CD4-positive, alpha-beta T cell treated with Interleukin-17A for 1 hour (primary cell): Measurements from ENCODE around the gene SYN1.

Experiments used
- DNase-seq: peaks from one replicate; pipeline ENCODE4 v3.0.0-alpha.2; 2020

The SYN1 gene

GRCh38 chrX:47571215-47571614 is 48.4 kb downstream of the SYN1 start:
- no peak for DNase-seq

- DNase-seq = no peak
Measured at GRCh38 chrX:47570794-47571193, 48.9 kb downstream of the SYN1 start.

- DNase-seq = peak; percentile 54
Measured at GRCh38 chrX:47568656-47569295, 50.9 kb downstream of the SYN1 start.

- DNase-seq = no peak
Measured at GRCh38 chrX:47566841-47567240, 52.8 kb downstream of the SYN1 start.

DNA sequence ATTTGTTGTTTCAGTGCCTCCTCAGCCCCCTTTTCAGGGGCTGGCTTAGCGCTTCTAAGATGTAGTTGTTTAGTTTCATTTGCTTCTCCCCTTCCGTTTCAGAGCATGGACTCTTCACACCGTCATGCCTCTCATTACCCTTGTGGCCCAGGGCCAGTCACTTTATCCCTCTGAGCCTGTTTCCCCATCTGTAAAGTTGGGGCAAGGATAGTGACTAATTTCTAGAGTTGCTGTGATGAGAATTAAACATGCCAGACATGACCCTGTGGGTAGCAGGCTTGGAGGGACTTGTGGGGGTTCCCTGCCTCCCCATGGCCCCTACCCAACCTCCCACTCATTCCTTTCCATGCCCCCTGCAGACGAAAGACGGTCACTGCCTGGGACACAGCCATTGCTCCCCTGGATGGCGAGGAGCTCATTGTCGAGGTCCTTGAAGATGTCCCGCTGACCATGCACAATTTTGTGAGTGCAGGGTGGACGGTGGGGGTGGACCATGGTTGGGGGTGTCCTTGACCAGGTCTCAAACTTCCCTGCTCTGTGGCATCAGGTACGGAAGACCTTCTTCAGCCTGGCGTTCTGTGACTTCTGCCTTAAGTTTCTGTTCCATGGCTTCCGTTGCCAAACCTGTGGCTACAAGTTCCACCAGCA is 55.1 kb downstream of the SYN1 start:
- no peak for DNase-seq

DNA sequence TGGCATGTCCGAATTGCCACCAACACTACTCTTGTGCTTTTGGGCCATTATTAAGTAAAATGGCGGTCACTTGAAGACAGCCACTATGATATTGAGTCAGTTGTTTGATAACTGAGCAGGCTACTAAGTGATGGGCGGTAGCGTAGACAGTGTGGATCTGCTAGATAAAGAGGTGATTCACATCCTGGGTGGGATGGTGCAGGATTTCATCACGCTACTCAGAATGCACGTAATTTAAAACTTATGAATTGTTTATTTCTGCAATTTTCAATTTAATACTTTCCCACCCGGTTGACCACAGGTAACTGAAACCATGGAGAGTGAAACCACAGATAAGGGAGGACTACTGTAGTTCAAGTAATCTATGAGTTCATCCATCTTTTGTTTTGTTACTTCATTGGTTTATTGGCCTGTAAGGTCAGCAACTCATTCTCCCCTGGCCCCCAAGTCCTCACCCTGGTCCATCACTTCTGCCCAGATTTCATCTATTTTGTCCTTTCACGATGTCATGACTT is 55.8 kb downstream of the SYN1 start:
- no peak for DNase-seq

DNA sequence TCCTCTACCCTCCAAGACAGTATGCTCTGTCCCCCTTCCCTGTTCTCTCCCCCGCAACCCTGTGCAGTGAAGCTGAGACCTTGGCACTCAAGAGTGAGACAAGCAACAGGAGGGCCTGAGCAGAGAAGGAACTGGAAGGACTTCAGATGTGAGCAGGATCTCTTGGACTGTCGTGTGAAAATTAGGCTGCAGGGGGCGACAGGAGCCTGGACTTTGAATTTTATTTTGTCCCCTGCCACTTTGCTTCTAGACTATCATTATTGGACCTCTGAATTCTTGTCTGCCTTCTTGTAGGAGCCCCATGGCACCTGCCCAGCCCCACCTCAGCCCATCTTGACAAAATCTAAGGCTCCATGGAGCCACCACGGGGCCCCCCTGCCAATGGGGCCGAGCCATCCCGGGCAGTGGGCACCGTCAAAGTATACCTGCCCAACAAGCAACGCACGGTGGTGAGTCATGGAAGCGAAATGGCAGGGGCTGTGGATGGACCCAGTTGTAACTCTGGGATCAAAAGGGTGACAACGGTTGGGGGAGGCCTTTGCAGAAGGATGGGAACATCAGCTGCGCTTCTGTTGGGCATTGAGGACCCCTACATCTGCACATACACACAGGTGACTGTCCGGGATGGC is 56.9 kb downstream of the SYN1 start:
- peak; percentile 42 for DNase-seq

DNA sequence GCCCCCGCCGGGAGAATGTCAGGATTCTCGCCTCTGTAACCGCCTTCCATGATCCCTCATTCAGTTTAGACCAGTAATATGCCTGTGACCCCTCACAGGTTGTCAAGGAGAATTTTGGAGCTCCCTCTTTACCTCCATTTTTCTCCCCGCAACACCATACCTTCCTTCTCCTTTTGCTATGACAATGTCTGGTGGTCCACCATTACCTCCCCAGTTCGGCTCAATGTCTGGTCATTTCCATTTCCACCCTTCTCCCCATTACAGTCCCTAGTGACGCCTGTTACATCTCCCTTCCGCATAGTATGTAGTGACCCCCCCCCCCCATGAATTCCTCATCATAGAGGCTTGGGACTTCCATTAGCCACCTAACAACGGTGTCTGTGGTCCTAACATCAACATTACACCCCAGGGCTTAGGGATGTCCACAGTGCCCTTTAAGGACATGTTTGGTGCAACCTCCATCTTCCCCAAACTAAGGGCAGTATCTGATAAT is 58.0 kb downstream of the SYN1 start:
- DNase-seq = no peak

DNA sequence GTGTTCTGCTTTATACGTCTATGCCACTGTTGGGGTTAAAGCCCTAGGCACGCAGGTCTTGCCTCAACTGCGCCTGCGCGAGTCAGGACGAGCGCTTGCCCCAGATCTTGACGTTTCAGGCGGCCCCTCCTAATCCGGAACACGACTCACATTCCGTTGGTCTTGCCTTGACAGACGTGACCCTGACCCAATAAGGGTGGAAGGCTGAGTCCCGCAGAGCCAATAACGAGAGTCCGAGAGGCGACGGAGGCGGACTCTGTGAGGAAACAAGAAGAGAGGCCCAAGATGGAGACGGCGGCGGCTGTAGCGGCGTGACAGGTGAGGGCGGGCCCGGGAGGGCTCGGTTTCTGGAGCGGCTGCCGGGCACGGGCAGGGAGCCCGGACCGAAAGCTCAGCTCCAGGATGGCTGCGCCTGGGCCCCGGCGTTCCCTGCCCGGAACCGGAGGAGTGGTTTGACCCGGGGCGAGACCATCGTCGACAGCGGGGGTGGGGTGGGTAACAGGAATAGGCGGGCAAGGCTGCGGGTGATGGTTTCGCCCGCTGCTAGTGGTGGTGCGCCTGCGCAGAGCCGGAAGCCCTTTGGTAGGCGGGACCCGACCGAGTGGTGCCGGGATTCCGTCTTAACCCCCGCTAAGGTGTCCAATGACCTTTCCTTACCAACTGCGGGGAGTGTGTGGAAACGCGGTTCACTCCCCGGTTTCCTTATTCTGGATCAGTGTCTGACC is 58.6 kb downstream of the SYN1 start, which contains the start of gene ARAF:
Gene ARAF, plus strand, starts transcription at position 272 of the 725 bp plus-strand sequence. CDS start 1,763 bp downstream, outside the sequence.
- peak; percentile 99 for DNase-seq

GRCh38 chrX:47560179-47560933 is 59.3 kb downstream of the SYN1 start:
- no peak for DNase-seq

DNA sequence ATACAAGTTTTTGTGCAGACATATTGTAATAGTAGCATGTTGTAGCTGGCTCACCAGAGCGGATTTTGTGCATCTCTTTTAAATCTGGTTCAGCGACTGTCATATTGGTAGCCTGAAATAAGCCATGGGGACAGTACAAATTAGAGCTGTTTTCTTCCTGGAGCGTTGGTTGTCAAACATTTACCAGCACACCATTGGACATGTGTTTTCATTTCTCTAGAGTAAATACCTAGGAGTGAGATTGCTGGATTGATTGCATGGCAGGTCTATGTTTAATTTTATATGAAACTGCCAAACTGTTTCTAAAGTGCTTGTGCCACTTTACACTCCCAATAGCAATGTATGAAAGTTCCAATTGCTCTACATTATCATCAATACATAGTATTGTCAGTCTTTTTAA is 61.2 kb downstream of the SYN1 start:
- DNase-seq = no peak

DNA sequence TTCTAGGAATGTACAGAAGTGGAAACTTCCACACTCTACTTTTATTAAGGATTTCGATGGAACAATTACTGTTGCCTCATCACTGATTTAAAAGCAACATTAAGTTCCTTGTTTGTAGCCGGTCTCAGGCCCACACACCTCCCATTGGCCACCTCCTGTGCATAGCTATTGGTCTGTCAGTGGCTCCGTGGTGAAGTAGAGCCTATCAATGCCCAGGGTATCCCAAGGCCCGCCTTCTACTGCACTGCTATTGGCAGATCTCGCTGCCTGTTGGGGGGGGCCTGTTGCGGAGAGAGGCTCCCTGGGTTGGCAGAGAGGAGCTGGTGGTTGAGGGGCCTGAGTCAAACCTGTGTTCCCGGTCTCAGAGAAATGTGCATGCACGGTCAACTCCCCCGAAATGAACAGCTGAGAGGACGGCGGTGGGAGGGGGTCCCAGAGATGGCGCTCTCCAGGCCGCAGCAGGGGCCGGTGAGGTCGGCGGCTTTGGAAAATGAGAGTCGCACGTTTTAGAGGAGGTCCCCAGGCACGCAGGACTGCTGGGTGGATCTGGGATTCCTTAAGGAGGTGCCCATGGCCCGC is 63.5 kb downstream of the SYN1 start:
- DNase-seq = peak; percentile 91

GRCh38 chrX:47543496-47543895 is 76.2 kb downstream of the SYN1 start:
- no peak for DNase-seq

- no peak for DNase-seq
Measured at GRCh38 chrX:47540754-47541538, 78.7 kb downstream of the SYN1 start.

DNA sequence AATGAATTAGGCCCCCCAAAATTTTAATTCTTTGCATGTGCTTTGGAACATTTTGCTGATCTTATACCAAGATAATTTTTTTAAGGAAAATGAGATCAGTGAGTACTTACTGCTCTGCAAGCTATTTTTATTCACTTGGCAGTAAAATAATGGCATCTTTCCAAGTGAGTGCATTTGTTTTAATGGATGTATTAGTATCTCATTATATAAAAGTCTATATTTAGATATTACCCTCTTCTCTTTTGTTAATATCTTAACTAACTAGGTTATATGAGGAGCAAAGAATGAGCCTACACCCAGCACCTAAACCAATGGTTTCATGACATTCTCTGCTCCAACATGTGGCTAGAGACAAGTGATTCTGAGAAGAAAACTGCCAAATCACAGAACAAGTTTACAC is 79.8 kb downstream of the SYN1 start:
- DNase-seq = no peak

- no peak for DNase-seq
Measured at GRCh38 chrX:47530049-47530448, 89.6 kb downstream of the SYN1 start.

DNA sequence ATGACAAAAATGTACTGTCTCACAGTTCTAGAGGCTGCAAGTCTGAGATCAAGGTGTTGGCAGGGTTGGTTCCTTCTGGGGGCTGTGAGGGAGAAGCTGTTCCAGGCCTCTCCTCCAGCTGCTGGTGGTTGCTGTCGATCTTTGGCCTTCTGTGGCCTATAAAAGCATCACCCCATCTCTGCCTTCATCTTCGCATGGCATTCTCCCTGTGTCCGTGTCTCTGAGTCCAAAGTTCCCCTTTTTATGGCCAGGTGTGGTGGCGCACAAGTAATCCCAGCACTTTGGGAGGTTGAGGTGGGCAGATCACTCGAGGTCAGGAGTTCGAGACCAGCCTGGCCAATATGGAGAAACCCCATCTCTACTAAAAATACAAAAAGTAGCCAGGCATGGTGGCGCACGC is 90.1 kb downstream of the SYN1 start:
- no peak for DNase-seq

GRCh38 chrX:47523713-47524166 is 95.9 kb downstream of the SYN1 start:
- DNase-seq = no peak

DNA sequence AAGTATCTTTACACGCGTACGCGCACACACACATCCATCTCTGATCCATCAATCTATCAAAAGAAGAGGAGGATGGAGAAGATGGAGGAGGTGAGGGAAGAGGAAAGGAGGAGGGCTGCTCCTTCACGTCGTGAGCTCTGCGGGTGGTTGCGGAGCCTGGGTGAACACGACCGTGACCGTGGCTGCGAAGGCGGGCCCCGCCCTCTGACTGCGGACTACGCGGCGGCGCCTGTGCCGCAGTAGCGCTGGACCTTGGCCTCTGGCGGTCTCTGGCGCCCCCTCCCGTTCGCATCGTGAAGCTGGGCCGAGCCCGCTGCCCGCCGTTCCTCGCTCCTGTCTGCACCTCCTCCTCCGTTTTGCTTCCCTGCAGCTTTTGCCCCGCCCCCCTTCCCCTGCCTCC is 96.4 kb downstream of the SYN1 start:
- DNase-seq = peak; percentile 83
